GM23338 (cell line): ENCODE measurements around the gene RUSF1. TPM values are rescaled to one million over a fixed set of nuclear protein-coding genes. Genes with fewer than 3 reads are reported as not detected.
"Not testable (repeated sequence)": the region's sequence is repeated elsewhere in the genome, so short reads cannot be mapped to it uniquely, and the experiment has no call there.

ENCODE experiments used
- ATAC-seq: fragments of 200-7000 bp; cut with Tn5 transposase; 3 replicates; pipeline ENCODE4 v1.9.1; 2020
- DNase-seq: peaks from one replicate; pipeline ENCODE4 v3.0.0-alpha.2; 2015; ENCODE audit warnings: low spot score
- H2AFZ ChIP-seq: fragments of 200-600 bp; sonication (generic); 2 replicates; pipeline ENCODE4 v1.8.0; 2016; ENCODE audit warnings: antibody characterized with exemption, mild to moderate bottlenecking, moderate library complexity
- H3F3A ChIP-seq: fragments of 200-600 bp; sonication (generic); replicated peaks from 2 replicates; pipeline ENCODE4 v1.8.0; 2017; ENCODE audit warnings: antibody characterized with exemption, mixed run types, low read depth
- H3K27ac ChIP-seq: fragments of 200-600 bp; sonication (generic); 2 replicates; pipeline ENCODE4 v1.6.1; 2016; ENCODE audit warnings: low read depth
- H3K27me3 ChIP-seq: fragments of 200-600 bp; sonication (generic); 2 replicates; pipeline ENCODE4 v1.8.0; 2016; ENCODE audit warnings: mild to moderate bottlenecking, mixed run types, moderate library complexity; ENCODE audit not compliant: insufficient read depth
- H3K36me3 ChIP-seq: fragments of 200-600 bp; sonication (generic); 2 replicates; pipeline ENCODE4 v1.8.0; 2016; ENCODE audit warnings: mild to moderate bottlenecking; ENCODE audit not compliant: insufficient read depth
- H3K4me1 ChIP-seq: fragments of 200-600 bp; sonication (generic); 2 replicates; pipeline ENCODE4 v1.8.0; 2016; ENCODE audit warnings: mild to moderate bottlenecking, moderate library complexity; ENCODE audit not compliant: insufficient read depth
- H3K4me2 ChIP-seq: fragments of 200-600 bp; sonication (generic); 2 replicates; pipeline ENCODE4 v1.7.1; 2017; ENCODE audit warnings: mixed run types
- H3K4me3 ChIP-seq: fragments of 200-600 bp; sonication (generic); 2 replicates; pipeline ENCODE4 v1.6.1; 2016; ENCODE audit warnings: mixed run types
- H3K79me2 ChIP-seq: fragments of 200-600 bp; sonication (generic); replicated peaks from 2 replicates; pipeline ENCODE4 v1.8.0; 2017; ENCODE audit warnings: mild to moderate bottlenecking; ENCODE audit not compliant: insufficient read depth
- H3K9me2 ChIP-seq: fragments of 200-600 bp; sonication (generic); 2 replicates; pipeline ENCODE4 v1.8.0; 2017; ENCODE audit not compliant: insufficient read depth
- H4K20me1 ChIP-seq: fragments of 200-600 bp; sonication (generic); replicated peaks from 2 replicates; pipeline ENCODE4 v1.8.0; 2017; ENCODE audit warnings: mild to moderate bottlenecking; ENCODE audit not compliant: insufficient read depth
- H3K27ac Mint-ChIP-seq: 2 replicates; pipeline ENCODE4 v1.8.0; 2020; ENCODE audit warnings: inconsistent platforms, mild to moderate bottlenecking, moderate library complexity, mixed read lengths
- H3K27me3 Mint-ChIP-seq: 3 replicates; pipeline ENCODE4 v1.8.0; 2022; ENCODE audit warnings: low read depth, mild to moderate bottlenecking, moderate library complexity, mixed read lengths, inconsistent platforms; ENCODE audit not compliant: insufficient read depth, poor library complexity
- H3K36me3 Mint-ChIP-seq: 3 replicates; pipeline ENCODE4 v1.8.0; 2021; ENCODE audit warnings: low read depth, mild to moderate bottlenecking, inconsistent platforms, moderate library complexity, mixed read lengths
- H3K4me1 Mint-ChIP-seq: 3 replicates; pipeline ENCODE4 v1.8.0; 2020; ENCODE audit warnings: mild to moderate bottlenecking, inconsistent platforms, mixed read lengths
- H3K4me3 Mint-ChIP-seq: 3 replicates; pipeline ENCODE4 v1.8.0; 2021; ENCODE audit warnings: moderate library complexity, mild to moderate bottlenecking, inconsistent platforms, mixed read lengths
- H3K9me3 Mint-ChIP-seq: 3 replicates; pipeline ENCODE4 v1.8.0; 2020; ENCODE audit warnings: moderate library complexity, mild to moderate bottlenecking, inconsistent platforms, mixed read lengths
- CREB1 ChIP-seq: fragments of 250-450 bp; sonication (Bioruptor Pico); IDR thresholded peaks from 2 replicates; pipeline ENCODE4 v1.5.0; 2020; ENCODE audit warnings: low read depth, mild to moderate bottlenecking, moderate library complexity
- ETS1 ChIP-seq: IDR thresholded peaks from 2 replicates; pipeline ENCODE4 v1.6.1; 2016; ENCODE audit warnings: antibody characterized with exemption
- EZH2 ChIP-seq: fragments of 200-600 bp; sonication (generic); IDR thresholded peaks from one replicate; pipeline ENCODE4 v1.8.0; 2017; ENCODE audit warnings: antibody characterized with exemption, mild to moderate bottlenecking, low read depth; ENCODE audit not compliant: unreplicated experiment
- EZH2phosphoT487 ChIP-seq: fragments of 200-600 bp; sonication (generic); IDR thresholded peaks from one replicate; pipeline ENCODE4 v1.8.1; 2018; ENCODE audit warnings: antibody characterized with exemption; ENCODE audit not compliant: unreplicated experiment
- JUNB ChIP-seq: IDR thresholded peaks from one replicate; pipeline ENCODE4 v1.6.1; 2016; ENCODE audit warnings: antibody characterized with exemption; ENCODE audit not compliant: unreplicated experiment
- POLR2AphosphoS5 ChIP-seq: IDR thresholded peaks from 2 replicates; pipeline ENCODE4 v1.6.1; 2016; ENCODE audit warnings: antibody characterized with exemption, low read depth
- REST ChIP-seq: IDR thresholded peaks from one replicate; pipeline ENCODE4 v1.6.1; 2018; ENCODE audit warnings: antibody characterized with exemption; ENCODE audit not compliant: unreplicated experiment
- polyA plus RNA-seq: library from polyadenylated mRNA; unstranded; fragments of >200 nt; fragmentation: Nextera tagmentation; extraction: Ambion mirVana; gene quantifications from 2 replicates; pipeline ENCODE4 v1.2.1, GENCODE V29; 2016
- total RNA-seq: library from RNA; depleted of rRNA; stranded (reverse); fragments of >200 nt; shearing (Covaris generic); gene quantifications from 2 replicates; pipeline ENCODE4 v1.2.3, GENCODE V29; 2014

The RUSF1 gene
- total and polyA plus RNA-seq, 2 experiments from 2014 or later: 8.9 to 36.1 TPM

GRCh38 chr16:31539762-31540161 lies 31.6 kb upstream of the RUSF1 start:
- Mint-ChIP-seq H3K27me3 (peaks cover 11% of the 10 kb centered on the region), H3K9me3 (peaks cover 52% of the 10 kb centered on the region), H3K36me3 (peaks cover 23% of the 10 kb centered on the region)
- not testable (repeated sequence) for H3K4me3 ChIP-seq, H3F3A ChIP-seq, H3K4me1 ChIP-seq, ATAC-seq, H3K4me1 Mint-ChIP-seq, H4K20me1 ChIP-seq, H3K27ac Mint-ChIP-seq, H3K9me2 ChIP-seq, H3K4me3 Mint-ChIP-seq, H3K4me2 ChIP-seq, H2AFZ ChIP-seq, H3K27ac ChIP-seq, H3K36me3 ChIP-seq, H3K79me2 ChIP-seq, DNase-seq
- peaks cover 38% of the 10 kb centered on the region for H3K27me3 ChIP-seq

GRCh38 chr16:31538243-31538598 lies 30.0 kb upstream of the RUSF1 start:
- not testable (repeated sequence) for H3K4me1 Mint-ChIP-seq, H3F3A ChIP-seq, H3K27ac Mint-ChIP-seq, H3K27ac ChIP-seq, DNase-seq, ATAC-seq, H3K4me1 ChIP-seq, H3K4me3 Mint-ChIP-seq, H3K79me2 ChIP-seq, H3K9me2 ChIP-seq, H2AFZ ChIP-seq, H3K27me3 Mint-ChIP-seq, H3K36me3 ChIP-seq, H4K20me1 ChIP-seq
- peak overlapping the region; percentile 54 for H3K4me3 ChIP-seq
- peak overlapping the region; percentile 75 for H3K4me2 ChIP-seq
- H3K36me3 Mint-ChIP-seq: peaks cover 23% of the 10 kb centered on the region
- peaks cover 45% of the 10 kb centered on the region for H3K27me3 ChIP-seq
- H3K9me3 Mint-ChIP-seq: peaks cover 44% of the 10 kb centered on the region

GRCh38 chr16:31537362-31538242 lies 29.4 kb upstream of the RUSF1 start:
- no peaks in the 10 kb centered on the region; the same call in none of the 2 replicates for H4K20me1 ChIP-seq
- H3K9me2 ChIP-seq: no peaks in the 10 kb centered on the region
- H3K27me3 ChIP-seq: peaks cover 46% of the 10 kb centered on the region
- Mint-ChIP-seq H3K9me3 (peaks cover 40% of the 10 kb centered on the region), H3K27ac (no peak overlapping the region), H3K27me3 (peaks cover 10% of the 10 kb centered on the region), H3K4me3 (peak overlapping the region; percentile 69), H3K36me3 (peaks cover 23% of the 10 kb centered on the region), H3K4me1 (peaks cover 3% of the 10 kb centered on the region; the same call in 1 of the 3 replicates)
- peak overlapping the region; percentile 54 for H3K4me3 ChIP-seq
- H3K79me2 ChIP-seq: no peaks in the 10 kb centered on the region
- peak; percentile 73 for DNase-seq
- TF ChIP-seq POLR2AphosphoS5: no peak
- TF ChIP-seq EZH2: peak; percentile 11
- peak overlapping the region; percentile 85 for H2AFZ ChIP-seq
- ATAC-seq: peak; percentile 88
- no peaks in the 10 kb centered on the region for H3K36me3 ChIP-seq
- no peaks in the 10 kb centered on the region; the same call in 1 of the 2 replicates for H3K4me1 ChIP-seq
- no peaks in the 10 kb centered on the region for H3F3A ChIP-seq
- no peak overlapping the region for H3K27ac ChIP-seq
- H3K4me2 ChIP-seq: peak overlapping the region; percentile 75

- no peaks in the 10 kb centered on the region for H3F3A ChIP-seq
- Mint-ChIP-seq H3K4me1 (peaks cover 3% of the 10 kb centered on the region; the same call in 1 of the 3 replicates), H3K27me3 (peaks cover 10% of the 10 kb centered on the region), H3K36me3 (peaks cover 23% of the 10 kb centered on the region), H3K27ac (no peak overlapping the region), H3K9me3 (peaks cover 34% of the 10 kb centered on the region), H3K4me3 (peak overlapping the region; percentile 69)
- DNase-seq (peak; percentile 24), ATAC-seq (peak; percentile 39)
- H3K4me3 ChIP-seq: peak overlapping the region; percentile 54
- no peak overlapping the region for H3K27ac ChIP-seq
- H3K4me2 ChIP-seq: peak overlapping the region; percentile 75
- no peaks in the 10 kb centered on the region; the same call in none of the 2 replicates for H4K20me1 ChIP-seq
- H3K27me3 ChIP-seq: peaks cover 53% of the 10 kb centered on the region
- peak overlapping the region; percentile 85 for H2AFZ ChIP-seq
- H3K36me3 ChIP-seq: no peaks in the 10 kb centered on the region
- no peaks in the 10 kb centered on the region for H3K79me2 ChIP-seq
- no peaks in the 10 kb centered on the region for H3K9me2 ChIP-seq
- no peaks in the 10 kb centered on the region; the same call in 1 of the 2 replicates for H3K4me1 ChIP-seq
- TF ChIP-seq CREB1 (CRISPR knock-in tag): no peak
- no peak for TF ChIP-seq REST
- TF ChIP-seq ETS1: no peak
- no peak for TF ChIP-seq POLR2AphosphoS5
- TF ChIP-seq JUNB: no peak
- no peak for TF ChIP-seq EZH2phosphoT487
These were observed 28.7 kb upstream of the RUSF1 start for GRCh38 chr16:31536804-31537361.
